Bronchial epithelial cell (primary cell): ENCODE measurements around the gene BROX. TPM values are rescaled to one million over a fixed set of nuclear protein-coding genes. Genes with fewer than 3 reads are reported as not detected.

ENCODE experiments used
- DNase-seq: peaks from one replicate; pipeline ENCODE4 v3.0.0-alpha.2; 2010; ENCODE audit warnings: low read depth
- FAIRE-seq: peaks from 2 replicates; lab custom pipeline; 2011; peaks lifted over from hg19 to GRCh38; lab: Jason Lieb, UNC
- H3K27me3 ChIP-seq: 2 replicates; pipeline ENCODE4 v1.5.1; 2011; ENCODE audit warnings: low read length; ENCODE audit not compliant: control insufficient read depth, insufficient read depth
- H3K36me3 ChIP-seq: 2 replicates; pipeline ENCODE4 v1.5.1; 2011; ENCODE audit warnings: low read length; ENCODE audit not compliant: control insufficient read depth, insufficient read depth
- H3K4me3 ChIP-seq: 2 replicates; pipeline ENCODE4 v1.5.1; 2011; ENCODE audit warnings: mild to moderate bottlenecking, low read depth, low read length, control low read depth
- CTCF ChIP-seq: IDR thresholded peaks from 2 replicates; pipeline ENCODE4 v1.5.1; 2011; ENCODE audit warnings: mild to moderate bottlenecking, moderate library complexity, low read length, control low read depth, inconsistent platforms; ENCODE audit not compliant: insufficient read depth, severe bottlenecking
- total RNA-seq: library from RNA; depleted of rRNA; stranded (reverse); fragments of >200 nt; gene quantifications from 2 replicates; pipeline ENCODE4 v1.2.1, GENCODE V29; 2014

Gene BROX
- total RNA-seq, 1 donor from 2014 or later, result 43.2 TPM

GRCh38 chr1:222784371-222784770 lies 72.0 kb downstream of the BROX start:
- peaks cover 4% of the 10 kb centered on the region for H3K27me3 ChIP-seq
- FAIRE-seq, result no peak
- no peaks in the 10 kb centered on the region for H3K36me3 ChIP-seq
- TF ChIP-seq CTCF, result no peak
- no peak overlapping the region for H3K4me3 ChIP-seq
- DNase-seq, result no peak

Other genes with a start within 250 kb of the BROX start
- under 0.01 and 0.13 TPM in 2 replicates for gene HHIPL2, start 164.5 kb upstream of the BROX start, total RNA-seq
- 11.6 and 14.5 TPM in 2 replicates for gene TAF1A, start 122.6 kb upstream of the BROX start, total RNA-seq
- 30.3 and 36.0 TPM in 2 replicates for gene MIA3, start 94.5 kb upstream of the BROX start, total RNA-seq
- gene AIDA, start 73 bp upstream of the BROX start, total RNA-seq, result 25.0 and 31.2 TPM in 2 replicates
- 0.38 TPM in 1 of 2 replicates, not detected in the other for gene FAM177B, start 24.6 kb downstream of the BROX start, total RNA-seq
- 0.53 and 0.90 TPM in 2 replicates for gene DISP1, start 102.5 kb downstream of the BROX start, total RNA-seq